ENCODE measurements around the gene ICA1.
"Not testable (repeated sequence)": the region's sequence is repeated elsewhere in the genome, so short reads cannot be mapped to it uniquely, and the experiment has no call there.

The ICA1 gene

GRCh38 chr7:8089036-8089780 lies 172.8 kb downstream of the ICA1 start:
- no peak for DNase-seq

GRCh38 chr7:8086239-8086638 lies 175.7 kb downstream of the ICA1 start:
- DNase-seq = no peak

- no peak for DNase-seq
Measured at GRCh38 chr7:8085420-8085819, 176.5 kb downstream of the ICA1 start.

GRCh38 chr7:8084836-8085235 lies 177.1 kb downstream of the ICA1 start:
- no peak for DNase-seq

- DNase-seq = no peak
Measured at GRCh38 chr7:8082762-8083161, 179.2 kb downstream of the ICA1 start.

- no peak for DNase-seq
Measured at GRCh38 chr7:8078418-8078817, 183.5 kb downstream of the ICA1 start.

- no peak for DNase-seq
Measured at GRCh38 chr7:8070451-8071180, 191.4 kb downstream of the ICA1 start.

- DNase-seq = no peak
Measured at GRCh38 chr7:8068892-8069686, 192.9 kb downstream of the ICA1 start.

- no peak for DNase-seq
Measured at GRCh38 chr7:8065356-8065813, 196.6 kb downstream of the ICA1 start.

- DNase-seq = no peak
Measured at GRCh38 chr7:8064828-8065227, 197.1 kb downstream of the ICA1 start.

GRCh38 chr7:8063706-8064297 lies 198.2 kb downstream of the ICA1 start:
- no peak for DNase-seq

- not testable (repeated sequence) for DNase-seq
Measured at GRCh38 chr7:8063300-8063699, 198.7 kb downstream of the ICA1 start.
